Stimulated activated effector memory CD8-positive, alpha-beta T cell treated with anti-CD3 and anti-CD28 coated beads, Interleukin-12 subunit alpha, Interleukin-12 subunit beta, amount 100 ng/mL, for 72 hours (primary cell): ENCODE measurements around the gene CDH3.
A peak's percentile ranks its signal among the peaks of the same experiment; 100 is the strongest.

ENCODE experiments used
- ATAC-seq: fragments of 150-1000 bp; cut with Tn5 transposase; 2 replicates; pipeline ENCODE4 v1.10.0; 2021
- DNase-seq, 2 donors: peaks; one replicate each; pipeline ENCODE4 v3.0.0; 2021 to 2022; ENCODE audit warnings: low spot score in 2 of 2
- H3K27ac Mint-ChIP-seq: one replicate; pipeline ENCODE4 v1.8.0; 2022; ENCODE audit warnings: mild to moderate bottlenecking, mixed read lengths
- H3K36me3 Mint-ChIP-seq: one replicate; pipeline ENCODE4 v1.8.0; 2022; ENCODE audit warnings: mild to moderate bottlenecking, mixed read lengths
- H3K4me1 Mint-ChIP-seq: one replicate; pipeline ENCODE4 v1.8.0; 2022; ENCODE audit warnings: mixed read lengths
- H3K4me3 Mint-ChIP-seq: one replicate; pipeline ENCODE4 v1.8.0; 2022; ENCODE audit warnings: mild to moderate bottlenecking, mixed read lengths
- H3K9me3 Mint-ChIP-seq: one replicate; pipeline ENCODE4 v1.8.0; 2022; ENCODE audit warnings: mixed read lengths

The CDH3 gene

GRCh38 chr16:68644715-68645493, at the start of gene CDH3:
CDH3 (plus strand) TSS chr16:68645310; CDS start chr16:68645380, 70 bp downstream.
- Mint-ChIP-seq H3K4me3 (peak within 1 kb of the TSS; percentile 42), H3K36me3 (no peaks in the 10 kb centered on the region), H3K27ac (no peak within 1 kb of the TSS), H3K9me3 (no peaks in the 10 kb centered on the region), H3K4me1 (peaks cover 14% of the 10 kb centered on the region)
- no peak for DNase-seq
- ATAC-seq: peak; percentile 43

- H3K36me3 Mint-ChIP-seq: no peaks in the 10 kb centered on the region
- H3K9me3 Mint-ChIP-seq: peaks cover 6% of the 10 kb centered on the region
- no peak overlapping the region for H3K4me3 Mint-ChIP-seq
- no peaks in the 10 kb centered on the region for H3K4me1 Mint-ChIP-seq
- no peak overlapping the region for H3K27ac Mint-ChIP-seq
- DNase-seq (no peak), ATAC-seq (no peak)
Observed at GRCh38 chr16:68596266-68596665, 48.8 kb upstream of the CDH3 start.

GRCh38 chr16:68599586-68599985, 45.5 kb upstream of the CDH3 start:
- Mint-ChIP-seq H3K4me3 (no peak overlapping the region), H3K36me3 (no peaks in the 10 kb centered on the region), H3K27ac (no peak overlapping the region), H3K4me1 (no peaks in the 10 kb centered on the region), H3K9me3 (no peaks in the 10 kb centered on the region)
- no peak for ATAC-seq
- DNase-seq: no peak

GRCh38 chr16:68605746-68606145, 39.4 kb upstream of the CDH3 start:
- ATAC-seq (peak; percentile 57), DNase-seq (no peak)
- H3K27ac Mint-ChIP-seq: no peak overlapping the region
- H3K4me1 Mint-ChIP-seq: no peaks in the 10 kb centered on the region
- H3K4me3 Mint-ChIP-seq: no peak overlapping the region
- no peaks in the 10 kb centered on the region for H3K36me3 Mint-ChIP-seq
- H3K9me3 Mint-ChIP-seq: no peaks in the 10 kb centered on the region

GRCh38 chr16:68607443-68607842, 37.7 kb upstream of the CDH3 start:
- Mint-ChIP-seq H3K4me1 (no peaks in the 10 kb centered on the region), H3K36me3 (no peaks in the 10 kb centered on the region), H3K9me3 (no peaks in the 10 kb centered on the region), H3K27ac (no peak overlapping the region), H3K4me3 (no peak overlapping the region)
- DNase-seq (no peak), ATAC-seq (no peak)

GRCh38 chr16:68608330-68608729, 36.8 kb upstream of the CDH3 start:
- Mint-ChIP-seq H3K4me1 (no peaks in the 10 kb centered on the region), H3K27ac (no peak overlapping the region)

GRCh38 chr16:68612996-68613395, 32.1 kb upstream of the CDH3 start:
- DNase-seq (no peak), ATAC-seq (no peak)
- H3K4me1 Mint-ChIP-seq: no peaks in the 10 kb centered on the region
- no peaks in the 10 kb centered on the region for H3K36me3 Mint-ChIP-seq
- no peak overlapping the region for H3K4me3 Mint-ChIP-seq
- H3K9me3 Mint-ChIP-seq: no peaks in the 10 kb centered on the region
- H3K27ac Mint-ChIP-seq: no peak overlapping the region

More at GRCh38 chr16:68608330-68608729, 36.8 kb upstream of the CDH3 start:
- Mint-ChIP-seq H3K9me3 (no peaks in the 10 kb centered on the region), H3K4me3 (no peak overlapping the region), H3K36me3 (no peaks in the 10 kb centered on the region)
- DNase-seq: no peak
- ATAC-seq: no peak

GRCh38 chr16:68617734-68618133, 27.4 kb upstream of the CDH3 start:
- ATAC-seq: no peak
- Mint-ChIP-seq H3K4me1 (no peaks in the 10 kb centered on the region), H3K9me3 (no peaks in the 10 kb centered on the region), H3K36me3 (no peaks in the 10 kb centered on the region), H3K27ac (no peak overlapping the region), H3K4me3 (no peak overlapping the region)
- no peak for DNase-seq

- Mint-ChIP-seq H3K4me3 (no peak overlapping the region), H3K4me1 (no peaks in the 10 kb centered on the region), H3K36me3 (no peaks in the 10 kb centered on the region), H3K27ac (no peak overlapping the region), H3K9me3 (no peaks in the 10 kb centered on the region)
- no peak for ATAC-seq
- DNase-seq: no peak
Observed at GRCh38 chr16:68626557-68626956, 18.6 kb upstream of the CDH3 start.

GRCh38 chr16:68627951-68628425, 17.1 kb upstream of the CDH3 start:
- H3K4me3 Mint-ChIP-seq: no peak overlapping the region
- no peaks in the 10 kb centered on the region for H3K9me3 Mint-ChIP-seq
- ATAC-seq (no peak), DNase-seq (no peak)
- no peaks in the 10 kb centered on the region for H3K36me3 Mint-ChIP-seq
- H3K27ac Mint-ChIP-seq: no peak overlapping the region
- no peaks in the 10 kb centered on the region for H3K4me1 Mint-ChIP-seq

GRCh38 chr16:68629351-68629910, 15.7 kb upstream of the CDH3 start:
- peak; percentile 37 for ATAC-seq

GRCh38 chr16:68636064-68636560, 9.0 kb upstream of the CDH3 start:
- no peak for DNase-seq
- no peaks in the 10 kb centered on the region for H3K36me3 Mint-ChIP-seq
- H3K9me3 Mint-ChIP-seq: no peaks in the 10 kb centered on the region
- H3K27ac Mint-ChIP-seq: no peak overlapping the region
- H3K4me3 Mint-ChIP-seq: no peak overlapping the region
- no peak for ATAC-seq
- H3K4me1 Mint-ChIP-seq: peaks cover 5% of the 10 kb centered on the region

More at GRCh38 chr16:68629351-68629910, 15.7 kb upstream of the CDH3 start:
- H3K4me3 Mint-ChIP-seq: no peak overlapping the region
- no peak for DNase-seq
- H3K9me3 Mint-ChIP-seq: no peaks in the 10 kb centered on the region
- H3K36me3 Mint-ChIP-seq: no peaks in the 10 kb centered on the region
- H3K27ac Mint-ChIP-seq: no peak overlapping the region
- no peaks in the 10 kb centered on the region for H3K4me1 Mint-ChIP-seq

GRCh38 chr16:68636818-68637217, 8.3 kb upstream of the CDH3 start:
- DNase-seq (no peak), ATAC-seq (peak; percentile 69)
- Mint-ChIP-seq H3K4me3 (no peak overlapping the region), H3K27ac (no peak overlapping the region), H3K4me1 (peaks cover 7% of the 10 kb centered on the region), H3K36me3 (no peaks in the 10 kb centered on the region), H3K9me3 (no peaks in the 10 kb centered on the region)

- Mint-ChIP-seq H3K36me3 (no peaks in the 10 kb centered on the region), H3K9me3 (no peaks in the 10 kb centered on the region), H3K27ac (no peak overlapping the region), H3K4me3 (no peak overlapping the region), H3K4me1 (peaks cover 14% of the 10 kb centered on the region)
- ATAC-seq: peak; percentile 36
- DNase-seq: no peak
Observed at GRCh38 chr16:68640972-68641371, 4.1 kb upstream of the CDH3 start.

- Mint-ChIP-seq H3K4me1 (peaks cover 14% of the 10 kb centered on the region), H3K36me3 (no peaks in the 10 kb centered on the region), H3K27ac (no peak overlapping the region), H3K9me3 (no peaks in the 10 kb centered on the region), H3K4me3 (no peak overlapping the region)
- ATAC-seq (no peak), DNase-seq (no peak)
Observed at GRCh38 chr16:68642047-68642435, 3.1 kb upstream of the CDH3 start.
